GM10266 (cell line): Measurements from ENCODE around the gene EDNRA.
"Not testable (repeated sequence)": the region's sequence is repeated elsewhere in the genome, so short reads cannot be mapped to it uniquely, and the experiment has no call there.

Experiments used
- DNase-seq: peaks from one replicate; pipeline ENCODE4 v3.0.0; 2012; ENCODE audit errors: extremely low spot score
- TF ChIP-seq, protein P1 (sequence below): IDR thresholded peaks from 2 replicates; pipeline ENCODE4 v1.5.1; 2012; ENCODE audit warnings: mild to moderate bottlenecking, low read depth; ENCODE audit not compliant: control insufficient read depth, insufficient read depth; ENCODE audit errors: missing control alignments

EDNRA gene

DNA sequence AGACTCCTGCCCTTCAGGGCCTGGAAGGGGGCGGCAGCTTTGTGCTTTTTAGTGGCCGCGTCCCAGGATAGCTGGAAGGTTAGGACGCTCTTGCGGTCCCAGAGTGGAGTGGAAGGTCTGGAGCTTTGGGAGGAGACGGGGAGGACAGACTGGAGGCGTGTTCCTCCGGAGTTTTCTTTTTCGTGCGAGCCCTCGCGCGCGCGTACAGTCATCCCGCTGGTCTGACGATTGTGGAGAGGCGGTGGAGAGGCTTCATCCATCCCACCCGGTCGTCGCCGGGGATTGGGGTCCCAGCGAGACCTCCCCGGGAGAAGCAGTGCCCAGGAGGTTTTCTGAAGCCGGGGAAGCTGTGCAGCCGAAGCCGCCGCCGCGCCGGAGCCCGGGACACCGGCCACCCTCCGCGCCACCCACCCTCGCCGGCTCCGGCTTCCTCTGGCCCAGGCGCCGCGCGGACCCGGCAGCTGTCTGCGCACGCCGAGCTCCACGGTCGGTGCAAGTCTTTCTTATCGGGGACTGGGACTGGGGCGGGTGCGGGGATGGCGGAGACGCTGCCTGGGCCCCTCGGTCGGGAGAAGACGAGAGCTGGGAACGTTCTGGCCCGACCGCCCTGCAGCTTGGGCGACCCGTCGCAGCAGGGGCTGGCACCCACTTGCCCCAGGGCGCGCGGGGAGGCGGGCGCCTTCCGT is at the start of gene EDNRA:
EDNRA (plus strand) TSS at position 207 of the 686 bp plus-strand sequence. CDS start 4,585 bp downstream, outside the sequence.
- TF ChIP-seq, protein P1, sequence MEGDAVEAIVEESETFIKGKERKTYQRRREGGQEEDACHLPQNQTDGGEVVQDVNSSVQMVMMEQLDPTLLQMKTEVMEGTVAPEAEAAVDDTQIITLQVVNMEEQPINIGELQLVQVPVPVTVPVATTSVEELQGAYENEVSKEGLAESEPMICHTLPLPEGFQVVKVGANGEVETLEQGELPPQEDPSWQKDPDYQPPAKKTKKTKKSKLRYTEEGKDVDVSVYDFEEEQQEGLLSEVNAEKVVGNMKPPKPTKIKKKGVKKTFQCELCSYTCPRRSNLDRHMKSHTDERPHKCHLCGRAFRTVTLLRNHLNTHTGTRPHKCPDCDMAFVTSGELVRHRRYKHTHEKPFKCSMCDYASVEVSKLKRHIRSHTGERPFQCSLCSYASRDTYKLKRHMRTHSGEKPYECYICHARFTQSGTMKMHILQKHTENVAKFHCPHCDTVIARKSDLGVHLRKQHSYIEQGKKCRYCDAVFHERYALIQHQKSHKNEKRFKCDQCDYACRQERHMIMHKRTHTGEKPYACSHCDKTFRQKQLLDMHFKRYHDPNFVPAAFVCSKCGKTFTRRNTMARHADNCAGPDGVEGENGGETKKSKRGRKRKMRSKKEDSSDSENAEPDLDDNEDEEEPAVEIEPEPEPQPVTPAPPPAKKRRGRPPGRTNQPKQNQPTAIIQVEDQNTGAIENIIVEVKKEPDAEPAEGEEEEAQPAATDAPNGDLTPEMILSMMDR, result no peak
- DNase-seq, result no peak

DNA sequence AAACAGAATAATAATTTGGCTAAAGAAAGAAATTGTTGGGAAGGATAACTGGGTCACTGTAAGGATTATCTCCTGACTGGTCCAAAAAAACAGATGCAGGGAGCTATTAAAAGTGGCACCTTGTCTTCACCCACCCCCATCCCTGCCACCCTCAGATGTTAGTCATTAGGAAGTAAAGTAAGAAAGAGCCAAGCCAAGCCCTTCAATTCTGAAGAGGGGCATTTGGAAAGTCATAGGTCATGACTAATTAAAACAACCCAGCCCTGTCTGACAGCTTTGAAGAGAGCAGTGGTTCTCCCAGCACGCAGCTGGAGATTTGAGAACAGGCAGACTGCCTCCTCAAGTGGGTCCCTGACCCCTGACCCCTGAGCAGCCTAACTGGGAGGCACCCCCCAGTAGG is 46.5 kb upstream of the EDNRA start:
- DNase-seq, result not testable (repeated sequence)

DNA sequence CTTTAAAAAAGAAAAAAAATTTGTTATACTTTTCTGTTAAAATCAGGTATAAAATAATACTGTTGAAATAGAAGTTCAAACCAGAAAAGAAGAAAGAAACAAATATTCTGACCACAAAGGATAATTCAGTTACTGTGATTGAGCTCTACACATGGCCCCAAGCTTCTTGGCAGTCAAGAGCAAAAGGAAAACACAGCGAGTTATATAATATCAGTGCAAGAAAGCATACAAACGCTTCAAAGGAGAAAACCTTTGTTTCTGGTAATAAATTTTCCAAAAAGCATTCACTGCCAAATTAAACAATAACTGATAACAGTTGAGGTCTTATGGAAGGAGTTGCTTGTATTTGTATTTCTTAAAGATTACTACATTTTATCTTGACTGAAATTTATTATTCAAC is 40.5 kb upstream of the EDNRA start:
- DNase-seq, result no peak
- TF ChIP-seq, protein P1, result no peak

DNA sequence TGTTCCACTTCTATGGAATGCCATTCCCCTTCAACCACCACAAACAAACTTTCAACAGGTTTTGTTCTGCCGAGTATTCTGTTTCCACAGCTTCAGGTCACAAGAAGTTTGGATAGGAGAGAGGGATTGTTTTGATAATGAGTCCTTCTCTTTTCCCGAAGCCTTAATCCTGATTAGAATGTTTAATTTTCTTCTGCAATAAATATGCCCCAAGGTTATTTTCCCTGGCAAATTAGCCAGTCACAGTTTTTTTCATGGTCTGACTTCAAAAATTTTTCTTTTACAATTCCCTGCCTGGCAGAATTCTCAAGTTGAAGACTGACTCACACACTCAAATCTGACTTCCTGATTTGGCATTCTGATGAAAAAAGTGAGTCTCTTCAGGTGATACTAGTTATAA is 33.1 kb upstream of the EDNRA start:
- TF ChIP-seq, protein P1, result no peak
- no peak for DNase-seq

DNA sequence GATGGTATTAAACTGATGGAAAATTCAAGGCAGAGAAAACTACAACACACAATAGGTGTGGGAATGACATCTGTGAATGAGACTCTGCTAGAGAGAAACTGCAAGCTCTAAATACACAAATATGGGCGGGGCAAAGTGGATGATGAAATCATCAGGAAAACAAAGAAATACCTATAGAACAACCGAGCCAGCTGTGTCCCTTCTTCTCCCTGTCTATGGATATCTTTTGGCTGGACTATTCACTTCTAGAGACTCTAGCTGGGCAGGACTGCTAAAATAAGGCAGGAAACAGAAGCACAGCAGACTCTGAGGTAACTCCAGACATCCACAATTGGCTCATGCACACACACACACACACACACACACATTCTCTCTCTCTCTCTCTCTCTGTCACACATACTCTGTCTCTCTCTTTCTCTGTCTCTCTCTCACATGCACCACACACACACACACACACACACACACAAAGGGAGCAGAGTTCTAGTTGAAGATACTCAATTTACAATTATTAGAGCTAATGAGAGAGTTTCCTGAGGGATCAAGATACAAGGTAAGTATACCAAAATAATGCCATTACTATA is 27.2 kb upstream of the EDNRA start:
- no peak for DNase-seq
- TF ChIP-seq, protein P1, result no peak

DNA sequence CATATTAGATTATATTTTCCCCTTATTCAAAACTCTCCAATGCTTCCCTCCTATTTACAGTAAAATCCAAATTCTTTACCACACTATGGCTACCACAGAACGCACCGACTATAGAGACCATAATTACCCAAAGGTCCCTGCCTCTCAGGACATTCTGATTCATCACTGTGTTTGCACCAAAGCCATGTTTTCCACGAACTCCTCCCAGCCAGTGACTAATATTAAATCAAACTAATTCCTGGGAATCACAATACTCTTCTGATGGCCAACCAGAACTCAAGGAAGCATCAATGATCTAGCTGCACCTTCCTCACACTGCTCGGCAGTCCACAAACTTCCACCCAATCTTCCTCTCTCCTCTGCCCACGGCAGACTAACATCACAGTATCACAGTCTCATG is 24.2 kb upstream of the EDNRA start:
- TF ChIP-seq, protein P1, result no peak
- DNase-seq, result no peak

DNA sequence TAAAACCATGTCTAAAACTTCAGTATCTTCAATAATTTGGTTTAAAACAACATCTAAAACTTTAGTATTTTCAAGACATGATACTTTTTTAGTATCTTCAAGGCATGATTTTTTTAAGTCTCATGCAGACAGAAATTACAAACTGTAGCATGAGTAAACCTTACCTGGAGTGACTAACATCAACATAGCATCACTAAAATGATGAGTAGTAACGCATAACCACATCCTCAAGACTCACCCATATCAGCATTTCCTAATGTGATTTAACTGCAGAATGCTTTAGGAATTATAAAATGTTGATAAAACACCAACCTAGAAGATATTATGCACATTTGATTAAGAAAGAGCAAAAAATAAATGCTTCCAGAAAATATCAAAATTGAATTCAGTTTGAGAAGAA is 19.7 kb upstream of the EDNRA start:
- TF ChIP-seq, protein P1, result no peak
- no peak for DNase-seq
